HCT116 (cell line): ENCODE results near the gene BRINP2. TPM values are rescaled to one million over a fixed set of nuclear protein-coding genes. Genes with fewer than 3 reads are reported as not detected.

Experiments
- ATAC-seq: fragments of 200-7000 bp; cut with Tn5 transposase; 2 replicates; pipeline ENCODE4 v1.9.1; 2020; ENCODE audit warnings: mild to moderate bottlenecking, moderate library complexity
- BruUV-seq: library from RNA; stranded (reverse); fragments of 400-500 nt; replicated peaks from 2 replicates; lab custom pipeline; 2021; lab: Mats Ljungman, UMichigan
- CTCF ChIA-PET: fragments of 300-600 bp; sonication (Branson Sonifier 250); formaldehyde crosslinking; loops from one replicate; lab custom pipeline; 2021; ENCODE audit warnings: antibody characterized with exemption; lab: Charles Lee
- POLR2A ChIA-PET: fragments of 300-600, 350-600 bp; sonication (Branson Sonifier 250); formaldehyde crosslinking; loops from one replicate; lab custom pipeline; 2021; ENCODE audit warnings: antibody characterized with exemption; lab: Charles Lee
- RAD21 ChIA-PET, 2 experiments: fragments of 300-600 bp; sonication (Branson Sonifier 250); formaldehyde crosslinking; loops; one replicate each; lab custom pipeline; 2023; ENCODE audit warnings: low total read pairs in 2 of 2; ENCODE audit not compliant: uncharacterized antibody in 2 of 2, unreplicated experiment in 2 of 2, low non-redundant PET in 1 of 2; lab: Charles Lee
- DNase-seq: peaks from one replicate; pipeline ENCODE4 v3.0.0-alpha.2; 2010; ENCODE audit warnings: low read depth, low spot score
- H2AFZ ChIP-seq: fragments of 200-600 bp; shearing (Covaris generic), sonication (generic); 2 replicates; pipeline ENCODE4 v1.6.1; 2017; ENCODE audit warnings: low read depth, mixed run types, mixed read lengths, antibody characterized with exemption, low read length; ENCODE audit not compliant: poor library complexity, severe bottlenecking
- H3K27ac ChIP-seq: 2 replicates; pipeline ENCODE4 v1.5.1; 2012; ENCODE audit warnings: low read depth, low read length
- H3K27me3 ChIP-seq: fragments of 200-600 bp; sonication (generic); 2 replicates; pipeline ENCODE4 v1.6.1; 2016; ENCODE audit warnings: mixed run types, low read length, mixed read lengths; ENCODE audit not compliant: insufficient read depth
- H3K36me3 ChIP-seq, 2 experiments: fragments of 200-500 bp in 1 of 2; fragments of 200-600 bp in 1 of 2; sonication (Bioruptor generic) in 1 of 2; sonication (generic) in 1 of 2; 2 replicates each; pipeline versions ENCODE4 v1.5.1 to v1.6.1; 2014 to 2016; ENCODE audit warnings: low read length in 2 of 2, inconsistent platforms in 1 of 2, mixed read lengths in 1 of 2, mixed run types in 1 of 2; ENCODE audit not compliant: insufficient read depth in 2 of 2, control insufficient read depth in 1 of 2
- H3K4me1 ChIP-seq, 2 experiments: fragments of 200-600 bp in 1 of 2; sonication (generic) in 1 of 2; 2 replicates each; pipeline versions ENCODE4 v1.5.1 to v1.6.1; 2012 to 2017; ENCODE audit warnings: low read length in 2 of 2, inconsistent platforms in 1 of 2, mild to moderate bottlenecking in 1 of 2, mixed read lengths in 1 of 2, mixed run types in 1 of 2, moderate library complexity in 1 of 2; ENCODE audit not compliant: insufficient read depth in 2 of 2, control insufficient read depth in 1 of 2
- H3K4me2 ChIP-seq: fragments of 200-600 bp; sonication (generic); 2 replicates; pipeline ENCODE4 v1.6.1; 2017; ENCODE audit warnings: mixed run types, low read length, mixed read lengths
- H3K4me3 ChIP-seq, 2 experiments: fragments of 200-600 bp in 1 of 2; sonication (generic) in 1 of 2; replicated peaks in 1 of 2; 2 replicates each; pipeline ENCODE4 v1.5.1; 2011 to 2016; ENCODE audit warnings: low read length in 2 of 2, control low read depth in 1 of 2, low read depth in 1 of 2, mild to moderate bottlenecking in 1 of 2, mixed read lengths in 1 of 2, mixed run types in 1 of 2
- H3K79me2 ChIP-seq: fragments of 200-600 bp; sonication (generic); 2 replicates; pipeline ENCODE4 v1.6.1; 2017; ENCODE audit warnings: mild to moderate bottlenecking, mixed run types, low read length, moderate library complexity, mixed read lengths; ENCODE audit not compliant: insufficient read depth
- H3K9ac ChIP-seq: fragments of 200-600 bp; sonication (generic); 2 replicates; pipeline ENCODE4 v1.6.1; 2016; ENCODE audit warnings: low read length, mixed read lengths
- H3K9me2 ChIP-seq: fragments of 200-600 bp; sonication (generic), shearing (Covaris generic); 2 replicates; pipeline ENCODE4 v1.6.1; 2017; ENCODE audit warnings: mixed run types, mild to moderate bottlenecking, moderate library complexity; ENCODE audit not compliant: insufficient read depth
- H3K9me3 ChIP-seq, 2 experiments: fragments of 200-500 bp in 1 of 2; fragments of 200-600 bp in 1 of 2; sonication (Bioruptor generic) in 1 of 2; sonication (generic) in 1 of 2; 2 replicates each; pipeline ENCODE4 v1.6.1; 2014 to 2017; ENCODE audit warnings: low read length in 2 of 2, mixed read lengths in 2 of 2, inconsistent platforms in 1 of 2, low read depth in 1 of 2, mild to moderate bottlenecking in 1 of 2, mixed run types in 1 of 2, moderate library complexity in 1 of 2; ENCODE audit not compliant: control insufficient read depth in 1 of 2, insufficient read depth in 1 of 2
- H4K20me1 ChIP-seq: fragments of 200-600 bp; sonication (generic), shearing (Covaris generic); 2 replicates; pipeline ENCODE4 v1.6.1; 2017; ENCODE audit warnings: mixed run types, mild to moderate bottlenecking, moderate library complexity; ENCODE audit not compliant: insufficient read depth
- CBX3 ChIP-seq: IDR thresholded peaks from 2 replicates; pipeline ENCODE4 v1.6.1; 2012; ENCODE audit warnings: low read depth
- CEBPB ChIP-seq: IDR thresholded peaks from 2 replicates; pipeline ENCODE4 v1.6.1; 2012; ENCODE audit warnings: low read depth
- CTCF ChIP-seq, 3 experiments: fragments of 200-600 bp in 1 of 3; sonication (generic) in 1 of 3; IDR thresholded peaks in 2 of 3; conservative IDR thresholded peaks in 1 of 3; 2 replicates each; pipeline ENCODE4 v1.5.1; 2012 to 2017; ENCODE audit warnings: low read depth in 2 of 3, low read length in 2 of 3, antibody characterized with exemption in 1 of 3, borderline replicate concordance in 1 of 3, control low read depth in 1 of 3, mild to moderate bottlenecking in 1 of 3, mixed read lengths in 1 of 3, mixed run types in 1 of 3, moderate library complexity in 1 of 3; ENCODE audit not compliant: insufficient read depth in 1 of 3
- EGR1 ChIP-seq: IDR thresholded peaks from 2 replicates; pipeline ENCODE4 v1.6.1; 2012; ENCODE audit warnings: low read depth
- FOSL1 ChIP-seq: IDR thresholded peaks from 2 replicates; pipeline ENCODE4 v1.6.1; 2012; ENCODE audit warnings: low read depth
- POLR2A ChIP-seq: IDR thresholded peaks from 2 replicates; pipeline ENCODE4 v1.7.0; 2011; ENCODE audit warnings: borderline replicate concordance; ENCODE audit not compliant: insufficient read depth, insufficient read length; ENCODE audit errors: extremely low read depth
- SIN3A ChIP-seq: IDR thresholded peaks from 2 replicates; pipeline ENCODE4 v1.6.1; 2012; ENCODE audit warnings: low read depth
- SP1 ChIP-seq: IDR thresholded peaks from 2 replicates; pipeline ENCODE4 v1.6.1; 2012; ENCODE audit warnings: low read depth
- SRF ChIP-seq: IDR thresholded peaks from 2 replicates; pipeline ENCODE4 v1.6.1; 2012; ENCODE audit warnings: low read depth
- TCF7L2 ChIP-seq: IDR thresholded peaks from 2 replicates; pipeline ENCODE4 v1.7.0; 2011; ENCODE audit warnings: borderline replicate concordance, inconsistent platforms; ENCODE audit not compliant: insufficient read depth, insufficient read length; ENCODE audit errors: extremely low read depth
- YY1 ChIP-seq: IDR thresholded peaks from 2 replicates; pipeline ENCODE4 v1.6.1; 2011; ENCODE audit warnings: low read length, low read depth, moderate library complexity, mild to moderate bottlenecking; ENCODE audit not compliant: insufficient replicate concordance; ENCODE audit errors: extremely low read depth
- ZBTB33 ChIP-seq: IDR thresholded peaks from 2 replicates; pipeline ENCODE4 v1.6.1; 2011; ENCODE audit warnings: mild to moderate bottlenecking, low read length, moderate library complexity; ENCODE audit not compliant: insufficient replicate concordance; ENCODE audit errors: extremely low read depth
- ZNF274 ChIP-seq: fragments of 200-500 bp; sonication (Bioruptor generic); IDR thresholded peaks from 2 replicates; pipeline ENCODE4 v1.6.1; 2014; ENCODE audit warnings: mild to moderate bottlenecking, low read depth, low read length, inconsistent platforms
- intact Hi-C: fragments of 100-400 bp; cut with micrococcal nuclease; formaldehyde crosslinking; loops from 2 replicates; pipeline ENCODE4 v1.10.0; 2022
- total RNA-seq: library from RNA; stranded (reverse); gene quantifications from one replicate; pipeline ENCODE4 v1.2.1, GENCODE V29; 2021; ENCODE audit not compliant: unreplicated experiment
- TF ChIP-seq, protein P1 (sequence below): IDR thresholded peaks from 2 replicates; pipeline ENCODE4 v1.6.1; 2012

BRINP2 gene
- total RNA-seq, 1 experiment from 2014 or later, result not detected

GRCh38 chr1:177138347-177138746 lies 32.4 kb upstream of the BRINP2 start:
- BruUV-seq, result no TSS peak
- Histone ChIP-seq H3K9me2 (no peaks in the 10 kb centered on the region), H3K79me2 (no peaks in the 10 kb centered on the region), H3K36me3 (no peaks in the 10 kb centered on the region)
- POLR2A ChIA-PET, result no interaction called here
- TF ChIP-seq SIN3A (no peak), EGR1 (no peak), ZBTB33 (no peak)
- TF ChIP-seq, all 23 proteins: peak for 0
- ATAC-seq (no peak), DNase-seq (no peak)
- Histone ChIP-seq H3K4me3 (no peak overlapping the region), H3K9me3 (no peaks in the 10 kb centered on the region), H3K9ac (no peak overlapping the region), H3K27ac (no peak overlapping the region), H2AFZ (no peak overlapping the region), H3K27me3 (no peaks in the 10 kb centered on the region; the same call in 1 of the 2 replicates), H4K20me1 (no peaks in the 10 kb centered on the region), H3K4me1 (no peaks in the 10 kb centered on the region), H3K4me2 (no peak overlapping the region)
- CTCF ChIA-PET, result no interaction called here
- intact Hi-C loops, result no loop called here
- RAD21 ChIA-PET, result no interaction called here

GRCh38 chr1:177142010-177142409 lies 28.7 kb upstream of the BRINP2 start:
- intact Hi-C loops, result no loop called here
- H3K27me3 ChIP-seq, result peaks cover 2% of the 10 kb centered on the region; the same call in 1 of the 2 replicates
- no peaks in the 10 kb centered on the region for H3K9me2 ChIP-seq
- no peak overlapping the region for H3K4me2 ChIP-seq
- no peaks in the 10 kb centered on the region for H4K20me1 ChIP-seq
- no peaks in the 10 kb centered on the region for H3K9me3 ChIP-seq
- no peak overlapping the region for H2AFZ ChIP-seq
- H3K4me3 ChIP-seq, result no peak overlapping the region
- no peak for ATAC-seq
- H3K79me2 ChIP-seq, result no peaks in the 10 kb centered on the region
- RAD21 ChIA-PET, result no interaction called here
- no peaks in the 10 kb centered on the region for H3K4me1 ChIP-seq
- no peak overlapping the region for H3K9ac ChIP-seq
- DNase-seq, result no peak
- no peak overlapping the region for H3K27ac ChIP-seq
- no TSS peak for BruUV-seq
- CTCF ChIA-PET, result no interaction called here
- no peaks in the 10 kb centered on the region for H3K36me3 ChIP-seq
- POLR2A ChIA-PET, result no interaction called here
- TF ChIP-seq CTCF (IDR thresholded peaks at IDR 0.05 in 2 of 3, conservative IDR thresholded peaks at IDR 0.05 in 1 of 3; ENCODE audit: borderline replicate concordance in 1 of 3, insufficient read depth in 1 of 3, low read depth in 2 of 3, low read length in 2 of 3) (no peak), ZNF274 (no peak), SP1 (no peak), SRF (no peak), FOSL1 (no peak), YY1 (no peak), CEBPB (no peak), ZBTB33 (no peak), CBX3 (no peak), EGR1 (no peak), TCF7L2 (no peak), POLR2A (no peak)
- TF ChIP-seq, protein P1, sequence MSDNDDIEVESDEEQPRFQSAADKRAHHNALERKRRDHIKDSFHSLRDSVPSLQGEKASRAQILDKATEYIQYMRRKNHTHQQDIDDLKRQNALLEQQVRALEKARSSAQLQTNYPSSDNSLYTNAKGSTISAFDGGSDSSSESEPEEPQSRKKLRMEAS, result no peak
